BJ (cell line): Measurements from ENCODE around the gene HRH3. TPM values are rescaled to one million over a fixed set of nuclear protein-coding genes. Genes with fewer than 3 reads are reported as not detected.

Source experiments
- CTCF ChIA-PET: fragments of 350-600 bp; formaldehyde crosslinking; extraction: SDS; loops from one replicate; lab custom pipeline; 2021; ENCODE audit warnings: antibody characterized with exemption, inconsistent platforms; lab: Yijun Ruan, JAX
- POLR2A ChIA-PET: fragments of 300-600 bp; sonication (Branson Sonifier 250); formaldehyde crosslinking; extraction: SDS; loops from one replicate; lab custom pipeline; 2021; ENCODE audit warnings: antibody characterized with exemption; lab: Charles Lee
- DNase-seq: peaks from one replicate; pipeline ENCODE4 v3.0.0-alpha.2; 2011; ENCODE audit warnings: low read depth
- H3K27me3 ChIP-seq: 2 replicates; pipeline ENCODE4 v1.6.0; 2011; ENCODE audit warnings: low read length; ENCODE audit not compliant: control insufficient read depth, insufficient read depth
- H3K36me3 ChIP-seq: 2 replicates; pipeline ENCODE4 v1.5.1; 2011; ENCODE audit warnings: low read length; ENCODE audit not compliant: control insufficient read depth, insufficient read depth
- H3K4me3 ChIP-seq: 2 replicates; pipeline ENCODE4 v1.5.1; 2011; ENCODE audit warnings: low read depth, mild to moderate bottlenecking, control low read depth, low read length
- CTCF ChIP-seq: IDR thresholded peaks from 2 replicates; pipeline ENCODE4 v1.5.1; 2011; ENCODE audit warnings: low read depth, mild to moderate bottlenecking, control low read depth, inconsistent platforms, low read length, moderate library complexity; ENCODE audit not compliant: insufficient read depth
- polyA plus RNA-seq: library from polyadenylated mRNA; depleted of rRNA; stranded (reverse); fragments of >200 nt; gene quantifications from 2 replicates; pipeline ENCODE4 v1.2.3, GENCODE V29; 2011

The HRH3 gene
- polyA plus RNA-seq, 1 experiment, result not detected

DNA sequence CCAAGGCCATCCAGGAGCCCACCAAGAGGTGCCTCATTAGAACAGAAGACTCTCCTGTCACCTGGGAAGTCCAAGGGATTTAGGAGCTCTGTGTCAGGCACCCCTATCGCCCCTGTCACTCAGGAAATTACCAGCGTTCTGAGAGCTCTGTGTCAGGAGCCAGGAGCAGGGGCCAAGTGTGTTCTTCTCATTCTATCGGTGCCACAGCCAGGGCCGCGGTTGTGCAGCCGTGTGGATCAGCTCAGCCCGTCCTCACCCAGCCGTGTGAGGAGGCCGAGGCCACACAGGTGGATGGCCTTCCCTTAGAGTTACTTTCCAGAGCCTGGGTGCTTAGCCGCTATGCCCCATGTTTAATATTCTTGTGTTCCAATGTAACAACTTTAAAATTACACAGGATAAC is 27.4 kb downstream of the HRH3 start:
- POLR2A ChIA-PET, result no interaction called here
- Histone ChIP-seq H3K4me3 (no peak overlapping the region), H3K27me3 (no peaks in the 10 kb centered on the region), H3K36me3 (peaks cover 8% of the 10 kb centered on the region)
- no peak for TF ChIP-seq CTCF
- CTCF ChIA-PET, result no interaction called here
- no peak for DNase-seq

GRCh38 chr20:62191781-62192559 is 28.1 kb downstream of the HRH3 start:
- no peak for DNase-seq
- no peak overlapping the region for H3K4me3 ChIP-seq
- no peaks in the 10 kb centered on the region for H3K27me3 ChIP-seq
- ChIA-PET CTCF (interaction anchor here (0.6 kb wide), 1 partner anchor 44 kb away, joined by 3 read pairs; no protein-coding TSS in a partner anchor), POLR2A (no interaction called here)
- no peak for TF ChIP-seq CTCF
- peaks cover 8% of the 10 kb centered on the region for H3K36me3 ChIP-seq

DNA sequence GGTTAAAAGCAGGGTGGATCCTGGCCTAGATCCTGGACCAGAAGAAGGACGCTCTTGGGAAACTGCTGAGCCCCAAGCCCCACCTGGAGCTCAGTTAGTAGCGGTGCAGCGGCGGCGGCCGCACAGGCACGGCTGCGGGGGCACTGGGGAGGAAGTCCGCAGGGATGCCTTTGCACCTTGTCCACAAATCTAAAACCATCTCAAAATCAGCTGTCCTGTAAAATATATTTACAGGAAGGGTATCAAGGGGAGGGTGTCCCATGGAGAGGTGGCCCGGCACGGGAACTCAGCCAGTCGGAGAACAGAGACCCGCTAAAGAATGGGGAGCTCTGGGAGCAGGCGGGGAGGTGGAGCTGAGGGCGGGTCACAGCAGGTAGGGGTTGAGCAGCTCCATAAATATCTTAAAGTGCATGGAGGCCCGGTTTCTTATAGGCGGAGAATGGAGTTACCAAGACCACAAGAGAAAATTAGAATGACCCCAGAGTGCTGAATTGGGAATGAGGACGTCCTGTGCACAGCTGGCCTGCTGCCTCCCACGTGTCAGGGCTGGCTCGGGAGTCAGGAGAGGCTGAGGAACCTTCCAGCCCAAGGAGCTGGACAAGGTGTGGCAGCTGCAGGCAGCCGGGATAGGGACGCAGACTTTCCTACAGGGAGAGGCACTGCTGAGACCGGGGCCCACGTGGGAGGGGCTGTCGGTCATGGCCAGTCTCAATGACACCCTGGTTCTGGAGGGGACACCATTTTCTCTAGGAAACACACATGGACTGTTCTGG is 29.3 kb downstream of the HRH3 start:
- no peaks in the 10 kb centered on the region for H3K27me3 ChIP-seq
- no peak for TF ChIP-seq CTCF
- no peak for DNase-seq
- H3K36me3 ChIP-seq, result peaks cover 7% of the 10 kb centered on the region
- CTCF ChIA-PET, result interaction anchor here (1.1 kb wide), 1 partner anchor 39 kb away, joined by 3 read pairs; no protein-coding TSS in a partner anchor
- POLR2A ChIA-PET, result no interaction called here
- no peak overlapping the region for H3K4me3 ChIP-seq

DNA sequence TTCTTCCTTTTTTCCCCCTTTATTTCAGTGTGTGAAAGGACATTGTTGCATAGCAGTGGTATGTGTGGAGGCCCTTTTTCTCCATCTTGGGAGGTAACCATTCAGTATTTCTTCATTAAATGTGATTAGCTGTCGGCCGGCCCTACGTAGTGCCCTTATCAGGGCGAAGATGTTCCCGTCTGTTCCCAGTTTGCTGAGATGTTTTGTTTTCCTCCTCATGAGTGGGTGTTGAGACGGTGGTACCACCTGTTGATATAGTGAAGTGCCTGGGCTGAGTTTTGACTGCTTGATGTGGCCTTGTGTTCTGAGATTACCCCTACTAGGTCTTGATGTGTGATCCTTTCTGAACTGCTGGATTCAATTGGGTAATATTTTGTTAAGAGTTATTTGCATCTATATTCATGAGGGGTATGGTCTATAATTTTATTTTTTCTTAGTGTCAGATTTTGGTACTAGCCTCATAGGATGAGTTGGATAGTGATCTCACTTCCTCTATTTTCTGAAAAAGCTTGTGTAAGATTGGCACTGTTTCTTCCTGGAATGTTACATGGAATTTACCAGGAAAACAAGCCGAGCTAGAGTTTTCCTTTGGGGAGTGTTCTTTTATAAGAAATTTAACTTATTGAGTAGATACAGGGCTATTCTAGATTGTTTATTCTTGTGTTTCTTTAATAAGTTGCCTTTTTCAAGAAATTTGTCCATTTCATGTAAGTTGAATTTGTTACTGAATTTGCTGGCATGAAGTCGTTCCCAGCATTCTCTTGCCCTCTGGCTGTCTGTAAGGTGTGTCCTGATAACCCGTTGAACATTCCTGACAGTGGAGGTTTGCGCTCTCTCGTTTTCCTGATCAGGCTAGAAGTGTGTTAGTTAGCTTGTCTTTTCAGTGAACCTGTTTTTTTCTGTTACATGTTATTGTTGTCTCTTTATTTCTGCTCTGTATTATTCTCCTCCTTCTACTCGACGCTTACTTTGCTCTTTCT is 32.9 kb downstream of the HRH3 start:
- ChIA-PET CTCF (interaction anchor here (1.6 kb wide), 1 partner anchor 11 kb away, joined by 6 read pairs; no protein-coding TSS in a partner anchor), POLR2A (no interaction called here)
- no peak for DNase-seq
- H3K36me3 ChIP-seq, result peaks cover 3% of the 10 kb centered on the region
- TF ChIP-seq CTCF, result no peak
- H3K4me3 ChIP-seq, result no peak overlapping the region
- no peaks in the 10 kb centered on the region for H3K27me3 ChIP-seq
